Stomach (tissue), 4 donors: Measurements from ENCODE around the gene DOCK2.

Source experiments
- EP300 ChIP-seq: sonication (generic); formaldehyde crosslinking; IDR thresholded peaks from one replicate; pipeline ENCODE4 v1.6.1; 2017; ENCODE audit warnings: antibody characterized with exemption
- POLR2A ChIP-seq, 4 donors: fragments of 450-650 bp; IDR thresholded peaks; one replicate each; pipeline ENCODE4 v1.6.1; 2016; ENCODE audit warnings: antibody characterized with exemption in 4 of 4, control low read depth in 2 of 4, mild to moderate bottlenecking in 1 of 4, moderate library complexity in 1 of 4
- TF ChIP-seq, protein P1 (sequence below), 7 experiments: fragments of 450-650 bp in 4 of 7; fragments of 200-600 bp in 3 of 7; sonication (generic) in 3 of 7; IDR thresholded peaks; one replicate each; pipeline ENCODE4 v1.5.1; 2016 to 2019; ENCODE audit warnings: antibody characterized with exemption in 7 of 7, control low read depth in 2 of 7, mild to moderate bottlenecking in 1 of 7

DNA sequence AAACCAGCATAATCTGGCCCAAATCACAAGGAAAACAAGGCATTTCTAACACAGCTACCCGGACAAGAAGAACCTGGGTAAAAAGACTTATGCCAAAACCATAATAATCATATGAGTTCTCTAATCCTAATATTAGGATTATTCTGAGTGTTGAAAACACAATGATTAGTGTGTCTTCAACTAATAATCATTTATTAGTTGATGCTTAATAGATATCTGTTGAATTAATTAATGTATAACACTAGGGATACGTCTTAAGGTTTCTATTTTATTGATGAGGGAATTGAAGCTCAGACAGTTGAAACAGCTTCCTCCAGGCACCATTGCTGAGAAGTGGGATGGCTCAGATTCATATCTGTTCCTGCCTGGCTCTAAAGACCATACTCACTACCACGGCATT lies 112.2 kb downstream of the DOCK2 start:
- TF ChIP-seq POLR2A (IDR thresholded peaks at IDR 0.05) (no peak), EP300 (no peak)
- TF ChIP-seq, protein P1, sequence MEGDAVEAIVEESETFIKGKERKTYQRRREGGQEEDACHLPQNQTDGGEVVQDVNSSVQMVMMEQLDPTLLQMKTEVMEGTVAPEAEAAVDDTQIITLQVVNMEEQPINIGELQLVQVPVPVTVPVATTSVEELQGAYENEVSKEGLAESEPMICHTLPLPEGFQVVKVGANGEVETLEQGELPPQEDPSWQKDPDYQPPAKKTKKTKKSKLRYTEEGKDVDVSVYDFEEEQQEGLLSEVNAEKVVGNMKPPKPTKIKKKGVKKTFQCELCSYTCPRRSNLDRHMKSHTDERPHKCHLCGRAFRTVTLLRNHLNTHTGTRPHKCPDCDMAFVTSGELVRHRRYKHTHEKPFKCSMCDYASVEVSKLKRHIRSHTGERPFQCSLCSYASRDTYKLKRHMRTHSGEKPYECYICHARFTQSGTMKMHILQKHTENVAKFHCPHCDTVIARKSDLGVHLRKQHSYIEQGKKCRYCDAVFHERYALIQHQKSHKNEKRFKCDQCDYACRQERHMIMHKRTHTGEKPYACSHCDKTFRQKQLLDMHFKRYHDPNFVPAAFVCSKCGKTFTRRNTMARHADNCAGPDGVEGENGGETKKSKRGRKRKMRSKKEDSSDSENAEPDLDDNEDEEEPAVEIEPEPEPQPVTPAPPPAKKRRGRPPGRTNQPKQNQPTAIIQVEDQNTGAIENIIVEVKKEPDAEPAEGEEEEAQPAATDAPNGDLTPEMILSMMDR (IDR thresholded peaks at IDR 0.05) = no peak
